Left lung (tissue), 10 donors: ENCODE results near the gene WDR44. TPM values are rescaled to one million over a fixed set of nuclear protein-coding genes. Genes with fewer than 3 reads are reported as not detected.

Source experiments
- ATAC-seq: fragments of 200-7000 bp; cut with Tn5 transposase; one replicate; pipeline ENCODE4 v1.9.1; 2020; ENCODE audit warnings: moderate library complexity
- DNase-seq, 4 donors: peaks; one replicate each; pipeline ENCODE4 v3.0.0-alpha.2; 2013 to 2020
- H3K27ac ChIP-seq, 2 donors: fragments of 200-600 bp; sonication (generic) in 1 of 2; one replicate each; pipeline versions ENCODE4 v1.5.0 to v1.8.0; 2020 to 2021
- H3K27me3 ChIP-seq, 2 donors: fragments of 200-600 bp; sonication (generic) in 1 of 2; one replicate each; pipeline versions ENCODE4 v1.5.0 to v1.8.0; 2020 to 2021
- H3K36me3 ChIP-seq, 2 donors: fragments of 200-600 bp; sonication (generic) in 1 of 2; one replicate each; pipeline versions ENCODE4 v1.5.0 to v1.8.0; 2020 to 2021
- H3K4me1 ChIP-seq, 2 donors: fragments of 200-600 bp; one replicate each; pipeline ENCODE4 v1.8.0; 2021
- H3K4me3 ChIP-seq, 2 donors: fragments of 200-600 bp; sonication (generic) in 1 of 2; one replicate each; pipeline versions ENCODE4 v1.5.0 to v1.8.0; 2020 to 2021; ENCODE audit warnings: mild to moderate bottlenecking in 1 of 2
- H3K9me3 ChIP-seq, 2 donors: fragments of 200-600 bp; sonication (generic) in 1 of 2; one replicate each; pipeline versions ENCODE4 v1.5.0 to v1.8.0; 2020 to 2021
- CTCF ChIP-seq, 2 donors: fragments of 200-600 bp; sonication (generic) in 1 of 2; IDR thresholded peaks; one replicate each; pipeline versions ENCODE4 v1.5.0 to v1.8.0; 2021; ENCODE audit warnings: antibody characterized with exemption in 2 of 2
- intact Hi-C, 2 donors: fragments of 100-400 bp; cut with DNase I; formaldehyde crosslinking; loops; one replicate each; pipeline versions ENCODE4 v1.11.2 to v1.14.2; 2022
- polyA plus RNA-seq, 6 donors: library from polyadenylated mRNA; unstranded; fragments of 120-200 nt; gene quantifications; one replicate each; pipeline ENCODE4 v1.2.1, GENCODE V29; 2013; ENCODE audit not compliant: insufficient read length in 6 of 6
- total RNA-seq, 2 donors: library from RNA; stranded (reverse); fragmentation: NEBNext Ultra II Directional; extraction: Animal tissue kit (Norgen Biotek cat#: 25700); gene quantifications; one replicate each; pipeline ENCODE4 v1.2.1, GENCODE V29; 2021
- donor health status: DM: no; HTN: yes; CAD: no.
- donor health status: DM: no; HTN: no; CAD: no.

The WDR44 gene
- total and polyA plus RNA-seq, 8 donors: 12.0 to 16.3 (median 13.4) TPM

GRCh38 chrX:118383120-118383519 is 37.2 kb downstream of the WDR44 start:
- Histone ChIP-seq H3K4me3 (no peak overlapping the region), H3K9me3 (no peaks in the 10 kb centered on the region), H3K27me3 (no peaks in the 10 kb centered on the region), H3K4me1 (no peaks in the 10 kb centered on the region), H3K36me3 (no peaks in the 10 kb centered on the region), H3K27ac (no peak overlapping the region)
- no peak for TF ChIP-seq CTCF (IDR thresholded peaks at IDR 0.05)
- intact Hi-C loops: no loop called here
- no peak for DNase-seq
- peak; percentile 54 for ATAC-seq

GRCh38 chrX:118392716-118393115 is 46.8 kb downstream of the WDR44 start:
- no peaks in the 10 kb centered on the region for H3K4me1 ChIP-seq
- no peaks in the 10 kb centered on the region for H3K27me3 ChIP-seq
- no peak for TF ChIP-seq CTCF (IDR thresholded peaks at IDR 0.05)
- intact Hi-C loops: no loop called here
- H3K36me3 ChIP-seq: peaks cover 0 to 21% of the 10 kb centered on the region in 2 donors
- no peak for DNase-seq
- H3K27ac ChIP-seq: no peak overlapping the region
- no peak for ATAC-seq
- no peak overlapping the region for H3K4me3 ChIP-seq
- H3K9me3 ChIP-seq: no peaks in the 10 kb centered on the region

GRCh38 chrX:118396113-118396512 is 50.2 kb downstream of the WDR44 start:
- no peaks in the 10 kb centered on the region for H3K27me3 ChIP-seq
- peaks cover 0 to 39% of the 10 kb centered on the region in 2 donors for H3K36me3 ChIP-seq
- intact Hi-C loops: no loop called here
- no peak for TF ChIP-seq CTCF (IDR thresholded peaks at IDR 0.05)
- ATAC-seq (no peak), DNase-seq (no peak)
- no peaks in the 10 kb centered on the region for H3K4me1 ChIP-seq
- no peak overlapping the region for H3K27ac ChIP-seq
- no peak overlapping the region for H3K4me3 ChIP-seq
- no peaks in the 10 kb centered on the region for H3K9me3 ChIP-seq

- no peak overlapping the region for H3K4me3 ChIP-seq
- ATAC-seq (no peak), DNase-seq (no peak)
- no peaks in the 10 kb centered on the region for H3K9me3 ChIP-seq
- no peak for TF ChIP-seq CTCF (IDR thresholded peaks at IDR 0.05)
- no peaks in the 10 kb centered on the region for H3K36me3 ChIP-seq
- H3K27me3 ChIP-seq: no peaks in the 10 kb centered on the region
- intact Hi-C loops: no loop called here
- H3K27ac ChIP-seq: no peak overlapping the region
- H3K4me1 ChIP-seq: no peaks in the 10 kb centered on the region
Observed at GRCh38 chrX:118418811-118419251, 72.9 kb downstream of the WDR44 start.

- ATAC-seq: peak; percentile 71
- TF ChIP-seq CTCF (IDR thresholded peaks at IDR 0.05): no peak
- no peak overlapping the region for H3K27ac ChIP-seq
- DNase-seq: peak in 1 of 4 donors; percentile 2
- H3K9me3 ChIP-seq: no peaks in the 10 kb centered on the region
- H3K4me3 ChIP-seq: no peak overlapping the region
- no peaks in the 10 kb centered on the region for H3K27me3 ChIP-seq
- H3K4me1 ChIP-seq: no peaks in the 10 kb centered on the region
- intact Hi-C loops: no loop called here
- H3K36me3 ChIP-seq: no peaks in the 10 kb centered on the region
Observed at GRCh38 chrX:118420462-118420861, 74.6 kb downstream of the WDR44 start.
